Liver (tissue), 9 donors: ENCODE measurements around the gene POU3F1. TPM values are rescaled to one million over a fixed set of nuclear protein-coding genes. Genes with fewer than 3 reads are reported as not detected.

ENCODE experiments used
- DNase-seq: peaks from one replicate; pipeline ENCODE4 v3.0.0-alpha.2; 2017; ENCODE audit warnings: low spot score
- H3K27ac ChIP-seq, 2 donors: one replicate each; pipeline ENCODE4 v1.7.0; 2013; ENCODE audit warnings: inconsistent platforms in 2 of 2, low read length in 2 of 2, control low read depth in 1 of 2, low read depth in 1 of 2, mild to moderate bottlenecking in 1 of 2
- H3K27me3 ChIP-seq, 4 donors: one replicate each; pipeline versions ENCODE4 v1.6.1 to v1.7.0; 2013; ENCODE audit warnings: low read length in 3 of 4, inconsistent platforms in 1 of 4, mild to moderate bottlenecking in 1 of 4, moderate library complexity in 1 of 4; ENCODE audit not compliant: control insufficient read depth in 4 of 4, insufficient read depth in 4 of 4
- H3K36me3 ChIP-seq, 4 donors: one replicate each; pipeline versions ENCODE4 v1.6.1 to v1.7.0; 2013; ENCODE audit warnings: low read length in 3 of 4, mild to moderate bottlenecking in 3 of 4, low read depth in 1 of 4, moderate library complexity in 1 of 4; ENCODE audit not compliant: control insufficient read depth in 4 of 4, insufficient read depth in 3 of 4
- H3K4me1 ChIP-seq, 4 donors: one replicate each; pipeline versions ENCODE4 v1.6.1 to v1.7.0; 2013; ENCODE audit warnings: low read length in 3 of 4, mild to moderate bottlenecking in 3 of 4, moderate library complexity in 1 of 4; ENCODE audit not compliant: control insufficient read depth in 4 of 4, insufficient read depth in 4 of 4
- H3K4me3 ChIP-seq, 3 donors: one replicate each; pipeline versions ENCODE4 v1.6.1 to v1.7.0; 2013; ENCODE audit warnings: low read length in 3 of 3, control low read depth in 1 of 3, low read depth in 1 of 3, mild to moderate bottlenecking in 1 of 3
- H3K9ac ChIP-seq, 2 donors: one replicate each; pipeline ENCODE4 v1.7.0; 2013; ENCODE audit warnings: low read length in 2 of 2, mild to moderate bottlenecking in 2 of 2, moderate library complexity in 2 of 2, control low read depth in 1 of 2, low read depth in 1 of 2
- H3K9me3 ChIP-seq, 4 donors: one replicate each; pipeline versions ENCODE4 v1.6.1 to v1.7.0; 2013; ENCODE audit warnings: low read length in 3 of 4; ENCODE audit not compliant: control insufficient read depth in 4 of 4
- ATF3 ChIP-seq: IDR thresholded peaks from 2 replicates; pipeline ENCODE4 v1.6.1; 2016; ENCODE audit warnings: antibody characterized with exemption
- EGR1 ChIP-seq, 2 donors: IDR thresholded peaks; 2 replicates each; pipeline ENCODE4 v1.6.1; 2016 to 2018; ENCODE audit warnings: antibody characterized with exemption in 2 of 2, low read depth in 2 of 2
- FOXA1 ChIP-seq: IDR thresholded peaks from 2 replicates; pipeline ENCODE4 v1.6.1; 2016; ENCODE audit warnings: antibody characterized with exemption
- FOXA2 ChIP-seq: IDR thresholded peaks from 2 replicates; pipeline ENCODE4 v1.6.1; 2016; ENCODE audit warnings: antibody characterized with exemption
- GABPA ChIP-seq, 2 donors: IDR thresholded peaks in 1 of 2; conservative IDR thresholded peaks in 1 of 2; 2 replicates each; pipeline ENCODE4 v1.6.1; 2016; ENCODE audit warnings: antibody characterized with exemption in 2 of 2, mild to moderate bottlenecking in 1 of 2, moderate library complexity in 1 of 2
- HNF4A ChIP-seq, 2 donors: conservative IDR thresholded peaks; 2 replicates each; pipeline ENCODE4 v1.6.1; 2016; ENCODE audit warnings: antibody characterized with exemption in 2 of 2, mild to moderate bottlenecking in 2 of 2
- HNF4G ChIP-seq: IDR thresholded peaks from 2 replicates; pipeline ENCODE4 v1.6.1; 2016; ENCODE audit warnings: antibody characterized with exemption
- JUND ChIP-seq, 2 donors: IDR thresholded peaks; 2 replicates each; pipeline ENCODE4 v1.6.1; 2016; ENCODE audit warnings: antibody characterized with exemption in 2 of 2
- NR2F2 ChIP-seq: IDR thresholded peaks from 2 replicates; pipeline ENCODE4 v1.6.1; 2016; ENCODE audit warnings: antibody characterized with exemption
- RAD21 ChIP-seq, 2 donors: IDR thresholded peaks; 2 replicates each; pipeline ENCODE4 v1.6.1; 2016; ENCODE audit warnings: antibody characterized with exemption in 2 of 2, mild to moderate bottlenecking in 2 of 2
- RXRA ChIP-seq, 2 donors: IDR thresholded peaks; 2 replicates each; pipeline ENCODE4 v1.6.1; 2017 to 2018; ENCODE audit warnings: antibody characterized with exemption in 2 of 2, mild to moderate bottlenecking in 1 of 2
- SP1 ChIP-seq: IDR thresholded peaks from 2 replicates; pipeline ENCODE4 v1.6.1; 2018; ENCODE audit warnings: antibody characterized with exemption, mild to moderate bottlenecking
- TAF1 ChIP-seq: conservative IDR thresholded peaks from 2 replicates; pipeline ENCODE4 v1.6.1; 2016; ENCODE audit warnings: antibody characterized with exemption, mild to moderate bottlenecking
- YY1 ChIP-seq: IDR thresholded peaks from 2 replicates; pipeline ENCODE4 v1.6.1; 2016; ENCODE audit warnings: antibody characterized with exemption, mild to moderate bottlenecking
- WGBS: extraction: QIAGEN DNeasy Blood & Tissue Kit; methylation state at CpG from one replicate; pipeline ENCODE4 v1.1.7; 2013; 5-methylcytosine and 5-hydroxymethylcytosine counted together
- polyA plus RNA-seq, 2 donors: library from polyadenylated mRNA; stranded (reverse) in 1 of 2; unstranded in 1 of 2; fragments of 200-250 nt in 1 of 2; fragments of >200 nt in 1 of 2; fragmentation: Nextera tagmentation in 1 of 2; extraction: Ambion mirVana in 1 of 2; gene quantifications; one replicate each; pipeline versions ENCODE4 v1.2.1 to v1.2.3, GENCODE V29; 2013 to 2015
- total RNA-seq, 2 donors: library from RNA; depleted of rRNA; stranded (reverse); fragments of >200 nt; gene quantifications; one replicate each; pipeline ENCODE4 v1.2.3, GENCODE V29; 2014
- TF ChIP-seq, protein P1 (sequence below): IDR thresholded peaks from 2 replicates; pipeline ENCODE4 v1.6.1; 2016; ENCODE audit warnings: antibody characterized with exemption
- TF ChIP-seq, protein P2 (sequence below): fragments of 150-350 bp; IDR thresholded peaks from 2 replicates; pipeline ENCODE4 v1.5.1; 2017; ENCODE audit warnings: improper control_type of control experiment, low read depth, low read length; ENCODE audit not compliant: missing input control
- donor health status: healthy.
- donor health status: healthy.
- donor health status: healthy.
- donor health status: healthy.
- donor health status: healthy.

POU3F1 gene
- total and polyA plus RNA-seq, 4 donors: not detected

GRCh38 chr1:38095454-38095931, 48.9 kb upstream of the POU3F1 start:
- TF ChIP-seq YY1 (no peak), RXRA (IDR thresholded peaks at IDR 0.05) (no peak), GABPA (IDR thresholded peaks at IDR 0.05 in 1 of 2, conservative IDR thresholded peaks at IDR 0.05 in 1 of 2) (no peak), EGR1 (IDR thresholded peaks at IDR 0.05; ENCODE audit: low read depth in 2 of 2) (no peak), FOXA2 (no peak), FOXA1 (no peak), ATF3 (no peak), RAD21 (IDR thresholded peaks at IDR 0.05) (no peak)
- TF ChIP-seq, protein P1, sequence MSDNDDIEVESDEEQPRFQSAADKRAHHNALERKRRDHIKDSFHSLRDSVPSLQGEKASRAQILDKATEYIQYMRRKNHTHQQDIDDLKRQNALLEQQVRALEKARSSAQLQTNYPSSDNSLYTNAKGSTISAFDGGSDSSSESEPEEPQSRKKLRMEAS: no peak
- TF ChIP-seq, protein P2, sequence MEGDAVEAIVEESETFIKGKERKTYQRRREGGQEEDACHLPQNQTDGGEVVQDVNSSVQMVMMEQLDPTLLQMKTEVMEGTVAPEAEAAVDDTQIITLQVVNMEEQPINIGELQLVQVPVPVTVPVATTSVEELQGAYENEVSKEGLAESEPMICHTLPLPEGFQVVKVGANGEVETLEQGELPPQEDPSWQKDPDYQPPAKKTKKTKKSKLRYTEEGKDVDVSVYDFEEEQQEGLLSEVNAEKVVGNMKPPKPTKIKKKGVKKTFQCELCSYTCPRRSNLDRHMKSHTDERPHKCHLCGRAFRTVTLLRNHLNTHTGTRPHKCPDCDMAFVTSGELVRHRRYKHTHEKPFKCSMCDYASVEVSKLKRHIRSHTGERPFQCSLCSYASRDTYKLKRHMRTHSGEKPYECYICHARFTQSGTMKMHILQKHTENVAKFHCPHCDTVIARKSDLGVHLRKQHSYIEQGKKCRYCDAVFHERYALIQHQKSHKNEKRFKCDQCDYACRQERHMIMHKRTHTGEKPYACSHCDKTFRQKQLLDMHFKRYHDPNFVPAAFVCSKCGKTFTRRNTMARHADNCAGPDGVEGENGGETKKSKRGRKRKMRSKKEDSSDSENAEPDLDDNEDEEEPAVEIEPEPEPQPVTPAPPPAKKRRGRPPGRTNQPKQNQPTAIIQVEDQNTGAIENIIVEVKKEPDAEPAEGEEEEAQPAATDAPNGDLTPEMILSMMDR: no peak
- H3K9me3 ChIP-seq: no peaks in the 10 kb centered on the region
- no peaks in the 10 kb centered on the region for H3K36me3 ChIP-seq
- 95% methylated on average over 12 of the region's 12 CpGs for WGBS
- no peaks in the 10 kb centered on the region for H3K4me1 ChIP-seq
- H3K27me3 ChIP-seq: no peaks in the 10 kb centered on the region
- H3K9ac ChIP-seq: no peak overlapping the region
- no peak overlapping the region for H3K27ac ChIP-seq
- DNase-seq: no peak
- H3K4me3 ChIP-seq: no peak overlapping the region

GRCh38 chr1:38094711-38095290, 48.2 kb upstream of the POU3F1 start:
- TF ChIP-seq NR2F2: no peak
- TF ChIP-seq RAD21 (IDR thresholded peaks at IDR 0.05): no peak
- TF ChIP-seq FOXA2: no peak
- TF ChIP-seq SP1: no peak
- no peak for TF ChIP-seq GABPA (IDR thresholded peaks at IDR 0.05 in 1 of 2, conservative IDR thresholded peaks at IDR 0.05 in 1 of 2)
- TF ChIP-seq YY1: no peak
- TF ChIP-seq HNF4G: no peak
- no peak for TF ChIP-seq JUND (IDR thresholded peaks at IDR 0.05)
- no peak for TF ChIP-seq RXRA (IDR thresholded peaks at IDR 0.05)
- no peak for TF ChIP-seq EGR1 (IDR thresholded peaks at IDR 0.05; ENCODE audit: low read depth in 2 of 2)
- TF ChIP-seq FOXA1: no peak
- no peak for TF ChIP-seq TAF1
- no peak for TF ChIP-seq HNF4A (conservative IDR thresholded peaks at IDR 0.05)
- WGBS: 83% methylated on average over 11 of the region's 11 CpGs

More at GRCh38 chr1:38094711-38095290, 48.2 kb upstream of the POU3F1 start:
- H3K27me3 ChIP-seq: no peaks in the 10 kb centered on the region
- H3K4me1 ChIP-seq: no peaks in the 10 kb centered on the region
- H3K9ac ChIP-seq: no peak overlapping the region
- H3K36me3 ChIP-seq: no peaks in the 10 kb centered on the region
- H3K9me3 ChIP-seq: no peaks in the 10 kb centered on the region
- no peak overlapping the region for H3K27ac ChIP-seq
- DNase-seq: no peak
- H3K4me3 ChIP-seq: no peak overlapping the region
